Measurements from ENCODE around the gene TFF3. TPM values are rescaled to one million over a fixed set of nuclear protein-coding genes. Genes with fewer than 3 reads are reported as not detected.
"Not testable (repeated sequence)": the region's sequence is repeated elsewhere in the genome, so short reads cannot be mapped to it uniquely, and the experiment has no call there.

TFF3 gene
- total RNA-seq, 2 experiments from 2014 or later, result not detected

DNA sequence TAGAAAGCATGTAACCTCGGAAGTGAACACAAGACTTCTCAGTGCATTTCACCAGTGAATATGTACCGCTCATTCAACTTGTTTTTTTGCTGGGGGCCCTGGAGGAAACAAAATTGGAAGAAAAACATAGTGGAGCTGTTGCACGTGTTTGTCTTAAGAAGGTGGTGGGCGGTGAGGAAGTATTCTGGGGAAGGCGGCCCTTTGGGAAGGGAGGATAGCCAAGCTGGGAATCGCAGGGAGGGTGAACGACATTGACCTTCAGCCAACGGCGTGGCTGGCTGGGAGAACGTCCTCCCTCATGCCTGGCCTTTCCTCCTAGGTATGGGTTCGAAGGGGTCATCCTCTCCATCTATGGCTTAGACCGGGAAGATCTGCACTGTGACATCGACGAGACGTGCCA, 19.4 kb downstream of the TFF3 start:
- ATAC-seq (ENCODE audit: poor library complexity) (no peak), DNase-seq (no peak)
- H3K27me3 Mint-ChIP-seq, result no peaks in the 10 kb centered on the region
- H3K4me3 Mint-ChIP-seq, result no peak overlapping the region
- H3K9me3 ChIP-seq (ENCODE audit: control insufficient read depth in 1 of 2, insufficient read depth in 1 of 2, low read length in 2 of 2), result no peaks in the 10 kb centered on the region
- POLR2A ChIA-PET, result no interaction called here
- no peaks in the 10 kb centered on the region for H3K9me3 Mint-ChIP-seq
- intact Hi-C loops (cut with DNase I, micrococcal nuclease), result no loop called here
- no peak overlapping the region for H3K27ac Mint-ChIP-seq
- TF ChIP-seq, protein P1, sequence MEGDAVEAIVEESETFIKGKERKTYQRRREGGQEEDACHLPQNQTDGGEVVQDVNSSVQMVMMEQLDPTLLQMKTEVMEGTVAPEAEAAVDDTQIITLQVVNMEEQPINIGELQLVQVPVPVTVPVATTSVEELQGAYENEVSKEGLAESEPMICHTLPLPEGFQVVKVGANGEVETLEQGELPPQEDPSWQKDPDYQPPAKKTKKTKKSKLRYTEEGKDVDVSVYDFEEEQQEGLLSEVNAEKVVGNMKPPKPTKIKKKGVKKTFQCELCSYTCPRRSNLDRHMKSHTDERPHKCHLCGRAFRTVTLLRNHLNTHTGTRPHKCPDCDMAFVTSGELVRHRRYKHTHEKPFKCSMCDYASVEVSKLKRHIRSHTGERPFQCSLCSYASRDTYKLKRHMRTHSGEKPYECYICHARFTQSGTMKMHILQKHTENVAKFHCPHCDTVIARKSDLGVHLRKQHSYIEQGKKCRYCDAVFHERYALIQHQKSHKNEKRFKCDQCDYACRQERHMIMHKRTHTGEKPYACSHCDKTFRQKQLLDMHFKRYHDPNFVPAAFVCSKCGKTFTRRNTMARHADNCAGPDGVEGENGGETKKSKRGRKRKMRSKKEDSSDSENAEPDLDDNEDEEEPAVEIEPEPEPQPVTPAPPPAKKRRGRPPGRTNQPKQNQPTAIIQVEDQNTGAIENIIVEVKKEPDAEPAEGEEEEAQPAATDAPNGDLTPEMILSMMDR (IDR thresholded peaks at IDR 0.05), result no peak
- H3K4me1 Mint-ChIP-seq (ENCODE audit: low read depth), result peaks cover 19% of the 10 kb centered on the region
- H3K36me3 Mint-ChIP-seq (ENCODE audit: low read depth), result peaks cover 47% of the 10 kb centered on the region
- no peaks in the 10 kb centered on the region for H3K27me3 ChIP-seq (ENCODE audit: control insufficient read depth in 1 of 2, insufficient read depth in 2 of 2, low read length in 2 of 2)
- peaks cover 6% of the 10 kb centered on the region for H3K4me1 ChIP-seq (ENCODE audit: insufficient read depth, low read length)
- H3K36me3 ChIP-seq (ENCODE audit: insufficient read depth, low read length), result peaks cover 45% of the 10 kb centered on the region
- CTCF ChIA-PET, result interaction anchor here (1.5 kb wide), 1 partner anchor 131 kb away, joined by 3 read pairs; no protein-coding TSS in a partner anchor
- H3K4me3 ChIP-seq (ENCODE audit: low read length), result no peak overlapping the region
- no peak overlapping the region for H3K27ac ChIP-seq (ENCODE audit: low read depth in 1 of 2, low read length in 2 of 2)

DNA sequence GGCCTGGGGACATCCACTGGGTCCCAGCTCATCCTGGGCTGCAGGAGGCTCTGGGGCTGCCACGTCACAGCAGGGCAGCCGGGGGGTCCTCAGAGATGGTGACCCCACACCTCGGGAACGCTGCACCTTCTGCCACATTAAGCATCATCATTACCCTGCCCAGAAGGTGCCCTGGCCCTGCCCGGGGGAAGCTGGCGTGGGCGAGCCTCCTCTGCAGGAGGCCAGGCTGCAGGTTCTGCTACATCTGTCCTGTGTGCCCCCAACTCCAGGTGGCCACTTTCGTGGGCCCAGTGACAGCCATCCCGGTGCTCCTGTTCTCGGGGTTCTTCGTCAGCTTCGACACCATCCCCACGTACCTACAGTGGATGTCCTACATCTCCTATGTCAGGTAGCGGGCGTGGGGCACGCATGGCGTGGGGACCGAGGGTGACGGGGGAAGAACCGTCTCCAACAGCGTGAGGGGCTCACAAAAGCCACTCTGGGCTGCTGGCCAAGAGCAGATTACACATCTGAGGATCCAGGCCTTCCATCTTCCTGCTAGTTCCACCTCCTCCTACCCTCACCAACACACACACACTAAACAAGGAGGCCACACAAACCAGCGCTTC, 20.8 kb downstream of the TFF3 start:
- Histone ChIP-seq H3K9me3 (ENCODE audit: control insufficient read depth in 1 of 2, insufficient read depth in 1 of 2, low read length in 2 of 2) (no peaks in the 10 kb centered on the region), H3K4me3 (ENCODE audit: low read length) (no peak overlapping the region), H3K27ac (ENCODE audit: low read depth in 1 of 2, low read length in 2 of 2) (no peak overlapping the region), H3K4me1 (ENCODE audit: insufficient read depth, low read length) (peaks cover 2% of the 10 kb centered on the region), H3K36me3 (ENCODE audit: insufficient read depth, low read length) (peaks cover 58% of the 10 kb centered on the region), H3K27me3 (ENCODE audit: control insufficient read depth in 1 of 2, insufficient read depth in 2 of 2, low read length in 2 of 2) (no peaks in the 10 kb centered on the region)
- Mint-ChIP-seq H3K9me3 (no peaks in the 10 kb centered on the region), H3K36me3 (ENCODE audit: low read depth) (peaks cover 61% of the 10 kb centered on the region), H3K27me3 (no peaks in the 10 kb centered on the region), H3K27ac (no peak overlapping the region), H3K4me3 (no peak overlapping the region), H3K4me1 (ENCODE audit: low read depth) (peaks cover 8% of the 10 kb centered on the region)
- TF ChIP-seq, protein P1 (IDR thresholded peaks at IDR 0.05), result no peak
- POLR2A ChIA-PET, result no interaction called here
- CTCF ChIA-PET, result interaction anchor here (0.6 to 0.8 kb wide), 2 partner anchors 24 to 38 kb away, joined by 3 read pairs; no protein-coding TSS in a partner anchor
- DNase-seq (no peak), ATAC-seq (ENCODE audit: poor library complexity) (no peak)
- intact Hi-C loops (cut with DNase I, micrococcal nuclease), result no loop called here

DNA sequence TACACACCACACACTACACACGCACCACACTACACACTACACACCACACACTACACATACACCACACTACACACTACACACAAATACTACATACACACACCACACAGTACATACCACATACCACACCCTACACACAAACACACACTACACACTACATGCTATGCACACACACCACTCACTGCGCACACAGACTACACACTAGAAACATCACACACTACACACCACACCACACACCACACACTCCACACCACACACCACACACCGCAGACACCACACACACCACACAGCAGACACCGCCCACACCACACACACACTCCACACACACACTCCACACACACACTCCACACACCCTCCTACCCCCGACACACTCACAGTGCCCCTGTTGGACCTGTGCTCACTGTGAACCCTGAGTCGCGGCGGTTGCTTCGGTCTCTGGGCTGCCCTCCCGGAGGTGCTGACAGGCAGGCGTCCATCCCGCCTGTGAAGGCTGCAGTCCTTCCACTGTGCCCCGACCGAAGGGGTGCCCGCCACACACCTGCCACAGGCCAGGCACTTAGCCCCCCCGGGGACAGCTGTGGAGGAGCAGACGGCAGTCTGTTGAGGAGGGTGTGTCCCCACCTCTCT, 21.4 kb downstream of the TFF3 start:
- TF ChIP-seq, protein P1 (IDR thresholded peaks at IDR 0.05), result no peak

DNA sequence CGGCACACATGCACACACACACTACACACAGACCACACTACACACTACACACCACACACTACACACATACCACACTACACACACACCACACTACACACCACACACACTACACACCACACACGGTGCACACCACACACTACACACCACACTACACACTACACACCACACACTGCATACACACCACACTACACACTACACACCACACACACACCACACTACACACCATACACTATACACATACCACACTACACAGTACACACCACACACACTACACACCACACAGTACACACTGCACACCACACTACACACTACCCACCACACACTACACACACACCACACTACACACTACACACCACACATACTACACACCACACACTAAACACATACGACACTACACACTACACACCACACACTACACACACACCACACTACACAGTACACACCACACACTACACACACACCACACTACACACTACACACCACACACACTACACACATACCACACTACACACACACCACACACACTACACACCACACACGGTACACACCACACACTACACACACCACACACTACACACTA, 22.6 kb downstream of the TFF3 start:
- CTCF ChIA-PET, result not testable (repeated sequence)

More for the DNA sequence above, 21.4 kb downstream of the TFF3 start:
- Mint-ChIP-seq H3K27me3 (no peaks in the 10 kb centered on the region), H3K9me3 (no peaks in the 10 kb centered on the region), H3K4me1 (ENCODE audit: low read depth) (peaks cover 2% of the 10 kb centered on the region), H3K36me3 (ENCODE audit: low read depth) (peaks cover 68% of the 10 kb centered on the region), H3K4me3 (no peak overlapping the region), H3K27ac (no peak overlapping the region)
- Histone ChIP-seq H3K27ac (ENCODE audit: low read depth in 1 of 2, low read length in 2 of 2) (no peak overlapping the region), H3K9me3 (ENCODE audit: control insufficient read depth in 1 of 2, insufficient read depth in 1 of 2, low read length in 2 of 2) (no peaks in the 10 kb centered on the region), H3K4me1 (ENCODE audit: insufficient read depth, low read length) (no peaks in the 10 kb centered on the region), H3K36me3 (ENCODE audit: insufficient read depth, low read length) (peaks cover 58% of the 10 kb centered on the region), H3K4me3 (ENCODE audit: low read length) (no peak overlapping the region), H3K27me3 (ENCODE audit: control insufficient read depth in 1 of 2, insufficient read depth in 2 of 2, low read length in 2 of 2) (no peaks in the 10 kb centered on the region)
- intact Hi-C loops (cut with DNase I, micrococcal nuclease), result no loop called here
- no peak for DNase-seq
- CTCF ChIA-PET, result no interaction called here
- POLR2A ChIA-PET, result no interaction called here
- no peak for ATAC-seq (ENCODE audit: poor library complexity)

More for the DNA sequence above, 22.6 kb downstream of the TFF3 start:
- H3K9me3 ChIP-seq (ENCODE audit: control insufficient read depth in 1 of 2, insufficient read depth in 1 of 2, low read length in 2 of 2); POLR2A ChIA-PET; H3K27ac Mint-ChIP-seq; DNase-seq; intact Hi-C loops (cut with DNase I, micrococcal nuclease); H3K27me3 ChIP-seq (ENCODE audit: control insufficient read depth in 1 of 2, insufficient read depth in 2 of 2, low read length in 2 of 2); H3K4me3 Mint-ChIP-seq; H3K4me1 ChIP-seq (ENCODE audit: insufficient read depth, low read length); H3K4me1 Mint-ChIP-seq (ENCODE audit: low read depth); H3K27me3 Mint-ChIP-seq; H3K27ac ChIP-seq (ENCODE audit: low read depth in 1 of 2, low read length in 2 of 2); H3K4me3 ChIP-seq (ENCODE audit: low read length); H3K9me3 Mint-ChIP-seq; ATAC-seq (ENCODE audit: poor library complexity): not testable (repeated sequence)
- peaks cover 66% of the 10 kb centered on the region for H3K36me3 ChIP-seq (ENCODE audit: insufficient read depth, low read length)
- H3K36me3 Mint-ChIP-seq (ENCODE audit: low read depth), result peaks cover 74% of the 10 kb centered on the region
